Activated T-helper 2 cell treated with anti-CD3 and anti-CD28 coated beads, Interferon-gamma antibody, Interleukin-2, Interleukin-4, amounts not matched to agents 10 μg/mL and 5 μg/mL and 100 μg/mL, durations not matched to agents 14 hours and 24 hours and 36 hours (primary cell): ENCODE results near the gene CBX1. TPM values are rescaled to one million over a fixed set of nuclear protein-coding genes. Genes with fewer than 3 reads are reported as not detected.
"Not testable (repeated sequence)": the region's sequence is repeated elsewhere in the genome, so short reads cannot be mapped to it uniquely, and the experiment has no call there.

Source experiments
- DNase-seq: peaks from one replicate; pipeline ENCODE4 v3.0.0; 2021; ENCODE audit warnings: low spot score
- H3K27ac Mint-ChIP-seq: one replicate; pipeline ENCODE4 v1.8.0; 2021; ENCODE audit warnings: mixed read lengths
- H3K27me3 Mint-ChIP-seq: one replicate; pipeline ENCODE4 v1.8.0; 2021; ENCODE audit warnings: low read depth, mixed read lengths
- H3K36me3 Mint-ChIP-seq: one replicate; pipeline ENCODE4 v1.8.0; 2021; ENCODE audit warnings: low read depth, mixed read lengths
- H3K4me1 Mint-ChIP-seq: one replicate; pipeline ENCODE4 v1.8.0; 2021; ENCODE audit warnings: low read depth, mixed read lengths
- H3K4me3 Mint-ChIP-seq: one replicate; pipeline ENCODE4 v1.8.0; 2021; ENCODE audit warnings: low read depth, mild to moderate bottlenecking, moderate library complexity, mixed read lengths
- H3K9me3 Mint-ChIP-seq: one replicate; pipeline ENCODE4 v1.8.0; 2021; ENCODE audit warnings: mixed read lengths
- intact Hi-C: fragments of 100-400 bp; cut with micrococcal nuclease; formaldehyde crosslinking; loops from one replicate; pipeline ENCODE4 v1.15.1; 2023
- total RNA-seq: library from RNA; stranded (reverse); gene quantifications from 2 replicates; pipeline ENCODE4 v1.2.3, GENCODE V29; 2022

The CBX1 gene
- total RNA-seq, 1 donor from 2014 or later, result 64.5 TPM

GRCh38 chr17:48037036-48037837 lies 64.0 kb downstream of the CBX1 start, which contains the start of gene COPZ2:
Gene COPZ2 (minus strand): TSS chr17:48037797. CDS start chr17:48037777, 20 bp downstream.
- intact Hi-C loops, result loop anchor here (2.0 kb wide), 1 partner anchor 38 kb away; no protein-coding TSS in a partner anchor
- peak within 1 kb of the TSS; percentile 41 for H3K27ac Mint-ChIP-seq
- H3K9me3 Mint-ChIP-seq, result no peaks in the 10 kb centered on the region
- H3K4me1 Mint-ChIP-seq, result peaks cover 10% of the 10 kb centered on the region
- H3K36me3 Mint-ChIP-seq, result no peaks in the 10 kb centered on the region
- peak; percentile 57 for DNase-seq
- H3K27me3 Mint-ChIP-seq, result peaks cover 38% of the 10 kb centered on the region
- peak within 1 kb of the TSS; percentile 81 for H3K4me3 Mint-ChIP-seq

GRCh38 chr17:48036693-48037035 lies 64.6 kb downstream of the CBX1 start:
- Mint-ChIP-seq H3K27me3 (peaks cover 38% of the 10 kb centered on the region), H3K27ac (no peak overlapping the region)

GRCh38 chr17:48034734-48035133 lies 66.5 kb downstream of the CBX1 start:
- intact Hi-C loops, H3K9me3 Mint-ChIP-seq, H3K4me3 Mint-ChIP-seq, H3K36me3 Mint-ChIP-seq, DNase-seq, H3K27ac Mint-ChIP-seq: not testable (repeated sequence)
- H3K27me3 Mint-ChIP-seq, result peaks cover 42% of the 10 kb centered on the region
- peaks cover 10% of the 10 kb centered on the region for H3K4me1 Mint-ChIP-seq

More at GRCh38 chr17:48036693-48037035, 64.6 kb downstream of the CBX1 start:
- peaks cover 10% of the 10 kb centered on the region for H3K4me1 Mint-ChIP-seq
- no peak for DNase-seq
- H3K9me3 Mint-ChIP-seq, result no peaks in the 10 kb centered on the region
- H3K4me3 Mint-ChIP-seq, result peak overlapping the region; percentile 76
- intact Hi-C loops, result loop anchor here (2.0 kb wide), 1 partner anchor 38 kb away; no protein-coding TSS in a partner anchor
- no peaks in the 10 kb centered on the region for H3K36me3 Mint-ChIP-seq

- Mint-ChIP-seq H3K4me3 (no peak overlapping the region), H3K9me3 (no peaks in the 10 kb centered on the region), H3K27me3 (peaks cover 31% of the 10 kb centered on the region), H3K36me3 (no peaks in the 10 kb centered on the region), H3K4me1 (peaks cover 3% of the 10 kb centered on the region), H3K27ac (no peak overlapping the region)
- intact Hi-C loops, result no loop called here
- no peak for DNase-seq
Measured at GRCh38 chr17:48031966-48032365, 69.3 kb downstream of the CBX1 start.

- Mint-ChIP-seq H3K36me3 (no peaks in the 10 kb centered on the region), H3K9me3 (no peaks in the 10 kb centered on the region), H3K27me3 (peaks cover 27% of the 10 kb centered on the region), H3K4me3 (no peak overlapping the region), H3K4me1 (peaks cover 14% of the 10 kb centered on the region), H3K27ac (no peak overlapping the region)
- intact Hi-C loops, result no loop called here
- no peak for DNase-seq
Measured at GRCh38 chr17:48030531-48030930, 70.7 kb downstream of the CBX1 start.

GRCh38 chr17:48028736-48029135 lies 72.5 kb downstream of the CBX1 start:
- DNase-seq, result no peak
- H3K4me1 Mint-ChIP-seq, result peaks cover 23% of the 10 kb centered on the region
- no peaks in the 10 kb centered on the region for H3K36me3 Mint-ChIP-seq
- no peaks in the 10 kb centered on the region for H3K9me3 Mint-ChIP-seq
- intact Hi-C loops, result loop anchor here (5.0 to 10.0 kb wide), 2 partner anchors 216 to 514 kb away; no protein-coding TSS in a partner anchor
- no peak overlapping the region for H3K4me3 Mint-ChIP-seq
- H3K27me3 Mint-ChIP-seq, result peaks cover 24% of the 10 kb centered on the region
- no peak overlapping the region for H3K27ac Mint-ChIP-seq

- Mint-ChIP-seq H3K4me3 (no peak overlapping the region), H3K36me3 (no peaks in the 10 kb centered on the region), H3K27me3 (peaks cover 22% of the 10 kb centered on the region), H3K4me1 (peaks cover 28% of the 10 kb centered on the region), H3K27ac (no peak overlapping the region), H3K9me3 (no peaks in the 10 kb centered on the region)
- intact Hi-C loops, result loop anchor here (5.0 to 10.0 kb wide), 2 partner anchors 217 to 515 kb away; no protein-coding TSS in a partner anchor
- DNase-seq, result no peak
Measured at GRCh38 chr17:48027322-48027981, 73.8 kb downstream of the CBX1 start.

- peak; percentile 65 for DNase-seq
- no peak overlapping the region for H3K27ac Mint-ChIP-seq
- intact Hi-C loops, result loop anchor here (5.0 to 10.0 kb wide), 2 partner anchors 218 to 516 kb away; no protein-coding TSS in a partner anchor
- peaks cover 28% of the 10 kb centered on the region for H3K4me1 Mint-ChIP-seq
- no peaks in the 10 kb centered on the region for H3K36me3 Mint-ChIP-seq
- H3K27me3 Mint-ChIP-seq, result peaks cover 27% of the 10 kb centered on the region
- H3K9me3 Mint-ChIP-seq, result no peaks in the 10 kb centered on the region
- no peak overlapping the region for H3K4me3 Mint-ChIP-seq
Measured at GRCh38 chr17:48026502-48027321, 74.6 kb downstream of the CBX1 start.

GRCh38 chr17:48025904-48026501 lies 75.3 kb downstream of the CBX1 start:
- peak overlapping the region; percentile 86 for H3K4me3 Mint-ChIP-seq
- no peaks in the 10 kb centered on the region for H3K36me3 Mint-ChIP-seq
- no peaks in the 10 kb centered on the region for H3K9me3 Mint-ChIP-seq
- intact Hi-C loops, result loop anchor here (1.0 to 10.0 kb wide), 8 partner anchors 22 to 592 kb away; partner anchors contain the start of genes CBX1, CDK5RAP3 and NFE2L1
- H3K27ac Mint-ChIP-seq, result no peak overlapping the region
- H3K27me3 Mint-ChIP-seq, result peaks cover 30% of the 10 kb centered on the region
- DNase-seq, result no peak
- H3K4me1 Mint-ChIP-seq, result peaks cover 28% of the 10 kb centered on the region

GRCh38 chr17:48025040-48025903 lies 76.0 kb downstream of the CBX1 start:
- H3K36me3 Mint-ChIP-seq, result no peaks in the 10 kb centered on the region
- peak; percentile 94 for DNase-seq
- intact Hi-C loops, result loop anchor here (1.0 to 10.0 kb wide), 8 partner anchors 23 to 593 kb away; partner anchors contain the start of genes CBX1, CDK5RAP3 and NFE2L1
- peaks cover 33% of the 10 kb centered on the region for H3K27me3 Mint-ChIP-seq
- peak overlapping the region; percentile 86 for H3K4me3 Mint-ChIP-seq
- H3K27ac Mint-ChIP-seq, result peak overlapping the region; percentile 82
- no peaks in the 10 kb centered on the region for H3K9me3 Mint-ChIP-seq
- peaks cover 28% of the 10 kb centered on the region for H3K4me1 Mint-ChIP-seq
